Left colon (tissue), 2 donors: Measurements from ENCODE around the gene SV2A. TPM values are rescaled to one million over a fixed set of nuclear protein-coding genes. Genes with fewer than 3 reads are reported as not detected.
"Not testable (repeated sequence)": the region's sequence is repeated elsewhere in the genome, so short reads cannot be mapped to it uniquely, and the experiment has no call there.

Experiments
- ATAC-seq: fragments of 200-7000 bp; cut with Tn5 transposase; one replicate; pipeline ENCODE4 v1.9.1; 2020; ENCODE audit warnings: mild to moderate bottlenecking, moderate library complexity
- DNase-seq, 2 donors: peaks; one replicate each; pipeline ENCODE4 v3.0.0-alpha.2; 2020
- intact Hi-C, 2 donors: fragments of 100-400 bp; cut with DNase I in 1 of 2; cut with micrococcal nuclease in 1 of 2; formaldehyde crosslinking; loops; one replicate each; pipeline versions ENCODE4 v1.11.2 to v1.14.0; 2022; cut with DNase I, micrococcal nuclease
- long read RNA-seq: library from polyadenylated mRNA; unstranded; transcript quantifications from one replicate; pipeline ENCODE4 v2.0.0, GENCODE V29; 2021
- total RNA-seq, 2 donors: library from RNA; stranded (reverse); fragmentation: NEBNext Ultra II Directional; extraction: Animal tissue kit (Norgen Biotek cat#: 25700); gene quantifications; one replicate each; pipeline ENCODE4 v1.2.1, GENCODE V29; 2021
- donor health status: DM: no; HTN: no; CAD: no.
- donor health status: DM: yes; HTN: yes; CAD: no.

SV2A gene
- 1 to 10 TPM; 1.1 to 1.4 TPM for total RNA-seq
- long read RNA-seq, result 0 reads

- peak; percentile 7 for ATAC-seq
- peak in 1 of 2 donors; percentile 35 for DNase-seq
- intact Hi-C loops, result no loop called here
Observed at GRCh38 chr1:149917571-149918144, at the start of gene SV2A. Gene SV2A, minus strand, starts transcription at chr1:149917844. Its CDS starts 4,004 bp downstream, at chr1:149913840.

GRCh38 chr1:149967041-149967440, 49.4 kb upstream of the SV2A start:
- intact Hi-C loops, result no loop called here
- ATAC-seq (no peak), DNase-seq (no peak)

- intact Hi-C loops, result no loop called here
- ATAC-seq (no peak), DNase-seq (no peak)
Observed at GRCh38 chr1:149966405-149966804, 48.8 kb upstream of the SV2A start.

GRCh38 chr1:149965440-149965839, 47.8 kb upstream of the SV2A start:
- ATAC-seq, result peak; percentile 21
- DNase-seq, result no peak
- intact Hi-C loops, result no loop called here

GRCh38 chr1:149963358-149963757, 45.7 kb upstream of the SV2A start:
- intact Hi-C loops, result loop anchor here in 1 of 2 donors (2.0 to 5.0 kb wide), 2 partner anchors 87 to 214 kb away; no protein-coding TSS in a partner anchor
- ATAC-seq (no peak), DNase-seq (no peak)

GRCh38 chr1:149962736-149963135, 45.1 kb upstream of the SV2A start:
- intact Hi-C loops, result loop anchor here in 1 of 2 donors (2.0 to 5.0 kb wide), 2 partner anchors 88 to 215 kb away; no protein-coding TSS in a partner anchor
- ATAC-seq (no peak), DNase-seq (no peak)

- ATAC-seq (peak; percentile 95), DNase-seq (peak in 1 of 2 donors; percentile 31)
- intact Hi-C loops, result loop anchor here in 1 of 2 donors (2.0 to 5.0 kb wide), 2 partner anchors 89 to 215 kb away; no protein-coding TSS in a partner anchor
Observed at GRCh38 chr1:149962039-149962647, 44.5 kb upstream of the SV2A start.

- intact Hi-C loops, ATAC-seq, DNase-seq: not testable (repeated sequence)
Observed at GRCh38 chr1:149957548-149957947, 39.9 kb upstream of the SV2A start.

- intact Hi-C loops, result no loop called here
- no peak for ATAC-seq
- DNase-seq, result no peak
Observed at GRCh38 chr1:149949911-149950310, 32.3 kb upstream of the SV2A start.

- no peak for ATAC-seq
- intact Hi-C loops, result no loop called here
Observed at GRCh38 chr1:149945206-149945605, 27.6 kb upstream of the SV2A start.

GRCh38 chr1:149942885-149943284, 25.2 kb upstream of the SV2A start:
- ATAC-seq (peak; percentile 57), DNase-seq (no peak)
- intact Hi-C loops, result no loop called here

More at GRCh38 chr1:149945206-149945605, 27.6 kb upstream of the SV2A start:
- DNase-seq, result no peak

GRCh38 chr1:149942207-149942606, 24.6 kb upstream of the SV2A start:
- ATAC-seq (peak; percentile 32), DNase-seq (peak in 1 of 2 donors; percentile 49)
- intact Hi-C loops, result no loop called here

- intact Hi-C loops, result no loop called here
- ATAC-seq, result no peak
Observed at GRCh38 chr1:149940427-149940826, 22.8 kb upstream of the SV2A start.

GRCh38 chr1:149938668-149939003, 21.0 kb upstream of the SV2A start:
- ATAC-seq, DNase-seq, intact Hi-C loops: not testable (repeated sequence)

More at GRCh38 chr1:149940427-149940826, 22.8 kb upstream of the SV2A start:
- DNase-seq, result no peak

GRCh38 chr1:149937759-149938158, 20.1 kb upstream of the SV2A start:
- ATAC-seq, result no peak
- DNase-seq, result no peak
- intact Hi-C loops, result no loop called here

GRCh38 chr1:149936992-149937705, 19.5 kb upstream of the SV2A start:
- ATAC-seq (peak; percentile 55), DNase-seq (peak; percentile 54 to 77)

GRCh38 chr1:149936170-149936991, 18.7 kb upstream of the SV2A start, which contains the start of gene MTMR11:
Gene MTMR11, minus strand, starts transcription at chr1:149936879. Its CDS starts 232 bp downstream, at chr1:149936647.
- ATAC-seq (peak; percentile 67), DNase-seq (peak; percentile 63 to 67)
- intact Hi-C loops, result no loop called here

More at GRCh38 chr1:149936992-149937705, 19.5 kb upstream of the SV2A start:
- intact Hi-C loops, result no loop called here

GRCh38 chr1:149934356-149934755, 16.7 kb upstream of the SV2A start:
- intact Hi-C loops, result no loop called here
- DNase-seq (no peak), ATAC-seq (no peak)

GRCh38 chr1:149933208-149933607, 15.6 kb upstream of the SV2A start:
- ATAC-seq (no peak), DNase-seq (no peak)
- intact Hi-C loops, result no loop called here
